ENCODE results near the gene ALX4.
A peak's percentile ranks its signal among the peaks of the same experiment; 100 is the strongest.

The ALX4 gene

DNA sequence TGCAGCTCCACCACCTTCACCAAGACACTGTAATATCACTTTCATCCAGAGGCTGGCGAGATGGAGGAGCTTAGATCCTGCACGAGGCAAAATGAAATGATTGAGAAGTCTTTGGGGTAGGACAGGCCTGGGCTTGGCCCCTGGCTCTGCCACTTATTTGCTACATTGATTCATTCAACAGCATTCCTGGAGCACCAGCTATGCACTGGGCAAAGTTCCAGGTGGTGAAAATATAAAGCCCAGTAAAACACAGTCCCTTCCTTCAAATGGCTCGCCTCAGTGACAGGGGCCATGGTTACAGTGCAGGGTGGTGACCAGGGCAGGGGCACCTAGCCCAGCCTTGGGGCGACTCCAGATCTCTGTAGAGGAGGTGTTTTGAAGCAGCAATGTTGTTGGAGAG, 19.7 kb downstream of the ALX4 start:
- DNase-seq, result no peak

DNA sequence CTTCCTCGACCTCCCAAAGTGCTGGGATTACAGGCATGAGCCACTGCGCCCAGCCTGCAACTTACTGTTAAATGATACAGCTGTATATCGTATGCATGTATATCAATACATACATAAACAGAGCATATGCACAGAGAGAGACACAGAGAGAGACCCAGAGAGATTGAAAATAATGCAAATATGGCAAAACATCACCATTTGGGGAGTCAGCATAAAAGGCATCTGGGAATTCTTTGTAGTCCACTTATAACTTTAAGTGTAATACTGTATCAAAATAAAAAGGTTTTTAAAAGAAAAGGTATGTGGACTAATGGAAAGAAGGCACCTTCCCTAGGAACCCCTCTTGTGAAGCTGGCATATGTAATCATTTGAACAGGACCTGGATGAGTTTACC, 21.8 kb downstream of the ALX4 start:
- DNase-seq, result no peak

DNA sequence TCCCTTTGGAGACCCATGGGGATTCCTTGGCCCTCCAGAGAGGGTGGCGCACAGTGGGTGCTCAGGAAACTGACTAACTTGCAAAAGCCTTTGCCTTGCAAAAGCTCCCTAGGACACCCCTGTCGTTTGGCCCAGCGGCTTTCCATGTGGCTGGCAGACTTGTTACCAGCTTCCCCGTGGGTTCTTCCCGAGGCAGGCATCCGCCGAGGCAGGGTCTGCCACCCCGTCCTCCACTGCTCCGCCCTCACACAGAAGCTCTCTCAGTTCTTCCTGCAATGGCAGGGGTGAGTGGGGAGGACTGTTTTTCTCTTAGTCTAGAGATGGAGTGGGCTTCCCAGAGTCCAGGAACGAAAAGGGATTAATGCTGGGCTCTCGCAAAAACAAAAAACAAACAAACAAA, 23.0 kb downstream of the ALX4 start:
- DNase-seq, result no peak

DNA sequence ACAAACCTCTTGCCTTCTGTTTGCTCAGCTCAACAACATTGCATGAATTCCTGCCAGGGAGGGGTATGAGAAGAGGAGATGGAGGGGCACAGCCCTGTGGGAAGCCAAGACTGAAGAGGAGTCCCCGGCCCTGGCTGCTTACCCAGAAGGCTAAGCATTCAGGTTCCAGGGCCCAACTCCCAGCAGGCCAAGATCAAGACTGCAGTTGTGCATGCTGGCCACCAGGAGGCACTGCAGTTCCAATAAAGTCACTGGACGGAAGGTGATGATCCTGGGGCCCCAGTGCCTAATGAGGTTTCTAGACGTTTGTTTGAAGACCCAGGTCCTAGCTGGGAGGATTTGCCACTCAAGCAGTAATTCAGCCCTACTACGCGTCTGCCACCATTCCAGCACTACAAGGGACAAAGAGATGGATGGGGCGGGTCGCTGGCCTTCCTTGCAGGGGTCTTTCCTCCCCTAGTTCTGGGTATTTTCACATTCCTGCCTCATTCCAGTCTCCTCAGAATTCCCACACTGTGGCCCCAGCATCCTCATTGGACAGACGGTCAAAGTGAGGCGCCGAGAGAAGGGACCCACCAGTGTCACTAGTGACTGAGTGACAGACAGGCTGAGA, 23.6 kb downstream of the ALX4 start:
- DNase-seq, result peak; percentile 65 to 68

DNA sequence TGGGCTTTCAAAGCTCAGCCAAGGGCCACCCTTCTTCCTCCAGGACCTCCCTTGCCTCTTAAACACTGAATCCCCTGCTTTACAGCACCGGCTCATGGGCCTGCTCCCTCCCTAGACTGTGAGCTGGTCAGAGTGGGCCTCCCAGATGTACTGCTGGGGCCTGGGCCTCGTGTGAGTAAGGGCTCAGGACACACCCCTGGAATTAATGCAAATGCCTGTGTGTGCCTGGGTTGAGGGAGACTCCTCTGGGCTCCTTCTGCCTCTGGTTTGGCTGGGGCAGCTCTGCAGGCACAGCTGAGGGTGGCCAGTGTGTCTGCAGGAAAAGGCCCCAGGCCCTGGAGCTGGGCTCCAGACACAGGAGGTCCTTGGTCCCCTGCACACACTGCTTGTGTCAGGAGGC, 24.2 kb downstream of the ALX4 start:
- DNase-seq, result no peak

DNA sequence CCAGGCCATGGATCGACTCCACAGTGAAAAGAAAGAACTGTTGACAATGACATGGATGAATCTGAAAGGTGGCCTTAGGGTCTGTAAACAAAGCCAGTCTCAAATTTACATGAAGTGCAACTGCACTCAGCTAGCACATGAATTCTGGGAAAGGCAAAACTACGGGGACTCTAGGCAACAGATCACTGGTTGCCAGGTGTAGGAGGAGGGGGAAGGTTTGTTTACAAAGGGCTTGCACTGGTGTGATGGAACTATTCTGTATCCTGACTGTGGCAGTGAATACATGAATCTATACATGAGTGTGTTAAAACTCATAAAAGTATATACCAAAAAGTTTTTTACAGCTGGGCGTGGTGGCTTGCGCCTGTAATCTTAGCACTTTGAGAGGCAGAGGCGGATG, 27.3 kb downstream of the ALX4 start:
- DNase-seq, result no peak

DNA sequence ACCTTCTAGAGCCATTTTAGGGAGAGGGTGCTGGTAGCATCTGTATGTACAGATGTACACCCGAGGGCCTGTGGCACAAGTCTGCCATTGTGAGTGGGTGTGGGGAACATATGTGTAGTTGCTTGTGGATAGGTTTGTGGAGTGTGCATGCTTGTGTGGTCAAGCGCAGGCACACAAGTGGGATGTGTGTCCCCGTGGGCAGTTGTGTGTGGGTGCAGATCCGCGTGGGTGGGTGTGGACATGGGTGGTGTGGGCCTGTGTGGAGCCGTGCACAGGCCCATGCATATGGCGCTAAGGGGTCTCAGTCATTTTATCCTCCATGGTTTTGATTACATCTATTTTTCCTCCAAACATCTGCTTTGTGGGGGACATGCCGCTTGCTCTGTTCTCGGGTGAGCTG, 28.8 kb downstream of the ALX4 start:
- no peak for DNase-seq

DNA sequence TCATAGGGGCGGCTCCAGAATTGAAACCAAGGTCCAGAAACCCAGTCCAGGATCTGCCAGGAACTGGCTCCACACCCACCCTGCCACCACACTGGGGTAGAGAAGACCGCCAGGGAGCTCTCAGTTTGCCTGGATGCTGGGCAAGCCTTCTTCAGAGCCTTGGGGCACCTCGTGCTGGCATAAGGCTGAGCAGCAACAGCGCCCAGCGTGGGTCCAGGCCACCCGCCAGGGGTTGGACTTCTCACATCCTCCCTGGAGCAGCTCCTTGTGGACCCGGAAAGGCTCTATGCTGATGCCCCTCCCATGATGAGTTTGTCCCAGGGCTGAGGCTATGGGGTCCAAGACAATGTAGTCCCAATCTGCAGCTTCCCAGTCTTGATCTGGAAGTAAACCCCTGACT, 29.7 kb downstream of the ALX4 start:
- DNase-seq, result no peak

DNA sequence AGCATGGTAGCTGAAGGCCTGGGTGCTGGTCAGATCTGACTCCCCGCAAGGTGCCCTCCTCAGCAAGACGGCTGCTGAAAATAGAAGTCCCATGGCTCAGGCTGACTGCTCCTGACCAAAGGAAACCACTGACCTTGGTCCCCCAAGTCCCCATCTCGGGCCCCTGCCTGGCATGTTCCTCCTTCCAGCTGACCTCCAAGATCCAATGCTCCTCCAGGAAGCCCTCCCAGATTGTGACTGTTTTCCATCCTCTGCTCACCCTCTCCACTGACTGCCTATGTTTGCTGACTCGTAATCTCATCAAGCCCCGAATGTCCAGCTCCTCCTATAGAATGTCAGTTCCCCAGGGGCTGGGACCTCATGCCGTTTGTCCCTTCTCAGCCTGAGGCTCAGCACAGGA, 30.5 kb downstream of the ALX4 start:
- no peak for DNase-seq

DNA sequence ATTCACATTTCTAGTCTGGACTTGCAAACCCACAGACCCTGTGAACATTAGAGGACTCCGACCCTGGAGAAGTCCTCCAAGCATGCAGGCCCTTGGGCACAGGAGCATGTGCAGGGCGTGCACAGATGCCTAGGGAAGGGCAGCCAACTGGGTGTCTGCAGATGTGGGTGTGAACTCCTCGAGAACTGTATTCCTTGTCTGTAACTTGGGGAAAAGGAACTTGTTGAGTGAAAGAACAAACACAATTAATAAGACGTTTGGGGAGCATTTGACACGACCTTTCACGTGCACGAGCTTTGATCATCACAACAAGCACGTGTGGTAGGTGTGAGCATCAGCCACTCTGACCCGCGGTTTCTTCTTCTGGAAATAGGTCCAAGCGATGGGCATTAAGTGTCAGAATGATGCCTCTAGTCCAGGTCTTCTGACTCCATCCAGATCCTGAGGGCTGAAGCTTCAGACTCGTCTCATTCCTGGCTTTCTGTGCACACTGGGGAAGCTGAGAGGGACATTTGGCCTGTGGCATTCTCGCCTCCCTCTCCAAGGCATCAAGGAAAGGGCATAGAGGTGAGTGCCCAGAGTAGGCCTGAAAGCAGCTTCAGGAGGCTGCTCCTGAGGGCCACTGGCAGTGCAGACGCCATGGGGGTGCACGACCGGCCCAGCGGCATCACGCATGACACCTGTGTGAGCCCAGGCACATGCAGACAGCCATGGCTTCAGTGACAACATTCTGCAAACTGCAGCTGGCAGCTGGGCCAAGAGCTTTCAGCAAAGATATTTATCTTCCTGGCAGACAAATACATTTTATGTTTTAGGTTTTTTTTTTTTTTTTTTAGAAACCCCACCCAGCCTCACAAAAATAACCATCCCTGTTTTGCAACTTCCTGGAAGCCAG, 32.5 kb downstream of the ALX4 start:
- DNase-seq, result no peak

DNA sequence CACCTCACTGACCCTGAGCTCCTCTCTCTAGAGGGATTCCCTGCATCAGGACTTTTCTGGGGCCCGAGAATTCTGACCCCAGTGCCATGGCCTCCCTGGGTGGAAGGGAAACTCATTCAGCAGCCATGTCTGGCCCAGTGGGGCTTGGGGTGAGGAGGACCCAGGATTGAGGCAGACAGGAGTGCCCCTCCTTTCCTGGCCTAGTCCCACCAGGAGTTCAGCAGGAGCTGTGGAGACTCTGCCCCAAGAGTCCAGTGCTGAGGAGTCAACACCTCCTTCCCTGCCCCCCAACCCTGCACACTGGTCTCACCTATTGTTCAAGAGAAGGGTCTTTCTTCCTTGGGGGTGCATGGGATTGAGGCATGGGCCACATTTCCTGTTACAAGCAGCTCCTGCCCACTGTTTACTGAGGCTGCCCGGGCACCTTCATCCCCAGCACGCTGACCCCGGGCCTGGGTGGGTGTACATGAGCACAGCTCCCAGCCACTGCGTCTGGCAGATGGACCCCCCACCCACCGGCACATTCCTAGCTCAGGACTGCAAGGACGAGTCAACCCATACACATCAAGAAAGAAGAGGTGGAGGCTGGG, 33.9 kb downstream of the ALX4 start:
- DNase-seq, result no peak

DNA sequence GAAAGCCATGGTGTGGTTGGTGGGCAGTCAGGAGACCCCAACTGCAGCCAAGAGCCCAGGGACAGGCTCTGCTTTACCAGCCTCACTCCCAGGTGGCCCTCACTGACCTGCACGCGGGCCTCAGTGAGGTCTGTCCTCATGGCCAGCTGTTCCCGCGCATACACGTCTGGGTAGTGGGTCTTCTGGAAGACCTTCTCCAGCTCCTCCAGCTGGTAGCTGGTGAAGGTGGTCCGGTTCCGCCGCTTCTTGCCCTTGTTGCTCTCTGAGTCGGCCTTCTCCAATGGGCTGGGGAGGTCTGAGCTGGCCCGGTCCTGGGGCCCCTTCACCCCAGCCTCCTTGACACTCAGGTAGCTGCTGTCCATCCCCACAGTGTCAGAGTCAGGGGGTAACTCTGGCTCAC, 34.7 kb downstream of the ALX4 start:
- DNase-seq, result no peak

DNA sequence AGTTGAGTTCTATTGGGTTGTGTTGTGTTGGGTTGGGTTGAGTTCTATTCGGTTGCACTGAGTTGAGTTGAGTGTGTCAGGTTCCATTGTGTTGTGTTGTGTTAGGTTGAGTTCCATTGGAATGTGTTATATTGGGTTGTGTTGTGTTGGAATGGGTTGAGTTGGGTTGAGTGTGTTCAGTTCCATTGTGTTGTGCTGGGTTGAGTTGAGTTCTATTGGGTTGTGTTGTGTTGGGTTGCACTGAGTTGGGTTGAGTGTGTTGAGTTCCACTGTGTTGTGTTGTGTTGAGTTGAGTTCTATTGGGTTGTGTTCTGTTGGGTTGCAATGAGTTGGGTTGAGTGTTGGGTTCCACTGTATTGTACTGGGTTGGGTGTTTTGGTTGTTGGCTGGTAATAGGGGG, 35.5 kb downstream of the ALX4 start:
- no peak for DNase-seq

DNA sequence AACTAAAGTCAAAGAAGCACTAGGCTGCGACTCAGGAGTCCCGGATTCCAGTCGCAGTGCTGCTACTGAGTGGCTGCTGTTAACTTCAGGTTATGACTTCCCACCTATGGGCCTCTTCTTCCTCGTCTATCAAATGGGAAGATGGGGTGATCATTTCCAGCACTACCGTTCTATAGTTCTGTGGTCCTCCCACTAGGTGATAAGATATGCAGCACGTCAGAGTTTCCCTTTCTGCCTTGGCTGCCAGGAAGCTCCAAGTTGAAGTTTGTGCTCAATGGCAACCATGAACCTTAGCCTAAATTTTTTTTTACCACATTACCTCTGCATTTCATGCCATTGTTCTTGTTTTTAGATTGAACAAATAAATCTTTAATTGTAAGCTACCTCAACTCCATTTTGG, 38.7 kb downstream of the ALX4 start:
- DNase-seq, result no peak

DNA sequence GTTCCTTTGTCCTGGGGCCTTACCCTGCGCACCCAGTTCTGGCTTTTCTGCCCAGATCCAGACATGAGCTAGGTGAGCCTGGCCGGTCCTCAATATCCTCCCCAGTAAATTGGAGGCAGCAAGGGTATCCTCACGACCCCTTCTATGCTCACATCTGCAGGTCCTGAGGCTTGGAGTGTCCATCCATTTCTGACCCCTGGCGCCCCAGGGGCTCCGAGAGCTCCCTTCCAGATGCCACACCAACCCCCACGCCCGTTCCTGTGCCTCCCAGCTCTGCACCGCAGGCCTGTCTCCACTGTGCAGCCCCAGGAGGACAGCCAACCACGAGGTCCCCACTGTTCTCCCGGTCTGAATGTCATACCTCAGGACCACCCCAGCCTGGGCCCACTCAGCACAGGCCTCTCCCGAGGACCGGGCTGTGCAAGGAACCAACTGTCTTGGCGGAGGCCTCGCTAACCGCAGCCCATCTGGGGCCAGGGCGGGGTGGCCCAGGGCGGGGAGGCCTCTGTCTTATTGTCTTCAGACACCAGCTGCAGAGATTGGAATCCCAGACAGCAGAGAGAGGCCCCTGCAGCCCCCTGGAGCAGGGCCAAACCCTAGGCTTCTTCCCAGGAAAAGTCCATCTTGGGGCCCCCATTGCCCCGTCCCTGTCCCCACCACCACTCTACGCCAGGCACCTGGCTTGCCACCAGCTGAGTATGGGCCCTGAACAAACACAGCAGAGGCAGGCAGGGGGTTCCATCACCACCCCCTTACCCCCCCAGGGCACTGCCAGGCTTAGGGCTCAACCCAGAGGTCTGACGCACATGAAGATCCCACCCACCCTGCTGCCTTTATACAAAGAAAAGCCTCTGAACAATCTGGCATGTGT, 39.3 kb downstream of the ALX4 start:
- DNase-seq, result no peak

DNA sequence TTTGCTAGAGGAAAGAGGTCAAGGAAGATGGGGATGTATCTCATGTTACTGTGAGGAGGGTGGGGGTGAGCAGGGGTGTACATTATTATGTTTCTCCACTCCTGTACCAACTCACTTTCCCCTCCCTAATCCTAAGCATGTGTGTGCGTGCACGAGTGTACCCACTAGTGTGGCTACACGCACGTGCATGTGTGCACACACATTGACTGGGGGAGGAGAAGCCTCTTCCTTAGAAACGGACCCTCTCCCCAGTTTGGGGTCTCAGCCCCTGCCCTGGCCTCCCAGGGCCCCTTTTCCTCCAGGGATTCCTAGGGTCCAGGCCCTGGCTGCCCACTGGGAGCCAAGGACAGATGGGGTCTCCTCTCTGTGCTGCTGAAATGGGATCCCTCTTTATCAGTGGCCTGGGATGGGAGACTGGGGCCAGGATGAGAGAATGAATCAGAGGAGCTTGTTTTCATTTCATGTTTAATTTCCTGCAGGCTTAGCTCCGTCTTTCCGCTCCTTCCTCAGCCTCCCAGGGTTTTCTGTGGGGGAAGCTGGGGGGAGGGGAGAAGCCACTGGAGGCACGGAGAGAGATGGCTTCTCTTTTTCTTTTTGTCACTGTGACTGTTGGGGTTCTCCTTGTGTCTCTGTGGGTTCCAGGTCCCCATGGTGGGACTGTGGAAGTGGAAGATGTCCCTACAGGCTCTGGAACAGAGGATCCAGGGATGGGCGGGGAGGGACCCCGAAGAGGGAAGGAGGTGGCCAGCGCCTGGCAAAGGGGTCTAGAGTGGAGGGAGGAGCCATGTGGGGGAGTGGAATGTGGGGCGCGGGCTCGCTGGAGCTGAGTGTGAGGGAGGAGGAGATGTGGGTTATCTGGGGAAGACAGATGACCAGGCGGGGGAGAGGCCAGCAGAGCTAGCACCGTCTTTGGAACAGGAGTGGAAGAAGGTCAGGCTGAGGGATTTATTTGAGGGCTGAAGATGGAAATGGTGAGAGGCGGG, 40.3 kb downstream of the ALX4 start:
- DNase-seq, result no peak

DNA sequence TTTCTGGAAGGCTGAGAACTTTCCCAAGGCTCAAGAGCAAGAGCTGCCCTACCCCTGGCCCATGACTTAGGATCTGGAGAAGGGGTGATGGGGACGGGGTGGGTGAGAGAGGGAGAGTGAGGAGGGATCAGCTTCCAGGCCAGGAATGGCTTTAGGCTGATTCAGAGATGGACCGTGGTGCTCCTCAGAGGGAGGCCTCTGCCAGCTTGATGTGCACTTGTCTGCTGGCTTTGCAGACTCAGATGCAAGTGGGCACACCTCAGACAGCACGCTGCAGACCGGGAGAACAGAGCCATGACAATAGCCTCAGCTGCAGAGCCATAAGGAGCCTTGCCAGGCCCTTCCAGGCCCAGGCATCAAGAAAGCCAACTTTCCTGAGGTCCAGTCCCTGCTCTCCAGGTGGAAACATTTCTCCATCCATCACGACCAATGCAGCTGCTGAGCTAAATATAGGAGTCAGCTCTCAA, 41.3 kb downstream of the ALX4 start:
- DNase-seq, result no peak

DNA sequence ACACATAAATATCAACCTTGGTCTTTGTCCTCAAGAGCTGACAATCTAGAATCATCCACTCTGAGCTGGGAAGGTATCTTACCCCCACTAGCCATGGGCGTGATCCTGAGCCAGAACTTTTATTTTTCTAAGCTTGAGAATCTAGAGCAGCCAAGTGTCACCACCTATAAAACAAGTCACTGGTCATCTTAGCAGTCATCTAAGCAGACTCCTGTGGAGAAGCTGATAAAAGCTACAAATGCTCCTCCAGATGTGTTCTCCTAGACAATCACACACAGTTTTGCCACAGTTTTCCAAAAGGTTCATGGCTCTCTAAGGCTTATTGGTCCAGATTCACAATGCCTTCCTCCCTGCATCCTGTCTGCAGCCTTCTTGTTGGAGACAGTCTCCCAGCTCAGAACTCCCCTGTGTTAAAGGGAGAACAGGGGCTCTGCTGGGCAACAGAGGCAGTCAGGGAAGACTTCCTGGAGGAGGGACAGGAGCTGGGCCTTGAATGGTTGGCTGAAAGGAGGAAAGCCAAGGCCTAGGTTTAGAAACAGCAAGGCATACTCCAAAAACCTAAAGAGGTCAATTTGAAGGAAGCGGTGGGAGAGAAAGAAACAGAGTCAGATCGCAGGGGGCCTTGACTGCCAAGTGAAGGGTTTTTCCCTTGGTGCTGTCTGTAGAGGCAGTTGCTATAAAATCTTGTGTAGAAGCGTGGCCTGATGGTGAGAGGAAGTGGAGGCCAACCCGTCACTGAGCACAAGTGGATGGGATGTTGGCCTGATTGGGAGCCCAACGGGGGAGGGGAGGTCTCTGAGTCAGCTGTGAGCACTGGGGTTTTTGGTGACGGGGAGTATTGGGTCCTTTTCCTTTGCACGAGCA, 42.0 kb downstream of the ALX4 start:
- DNase-seq, result no peak

DNA sequence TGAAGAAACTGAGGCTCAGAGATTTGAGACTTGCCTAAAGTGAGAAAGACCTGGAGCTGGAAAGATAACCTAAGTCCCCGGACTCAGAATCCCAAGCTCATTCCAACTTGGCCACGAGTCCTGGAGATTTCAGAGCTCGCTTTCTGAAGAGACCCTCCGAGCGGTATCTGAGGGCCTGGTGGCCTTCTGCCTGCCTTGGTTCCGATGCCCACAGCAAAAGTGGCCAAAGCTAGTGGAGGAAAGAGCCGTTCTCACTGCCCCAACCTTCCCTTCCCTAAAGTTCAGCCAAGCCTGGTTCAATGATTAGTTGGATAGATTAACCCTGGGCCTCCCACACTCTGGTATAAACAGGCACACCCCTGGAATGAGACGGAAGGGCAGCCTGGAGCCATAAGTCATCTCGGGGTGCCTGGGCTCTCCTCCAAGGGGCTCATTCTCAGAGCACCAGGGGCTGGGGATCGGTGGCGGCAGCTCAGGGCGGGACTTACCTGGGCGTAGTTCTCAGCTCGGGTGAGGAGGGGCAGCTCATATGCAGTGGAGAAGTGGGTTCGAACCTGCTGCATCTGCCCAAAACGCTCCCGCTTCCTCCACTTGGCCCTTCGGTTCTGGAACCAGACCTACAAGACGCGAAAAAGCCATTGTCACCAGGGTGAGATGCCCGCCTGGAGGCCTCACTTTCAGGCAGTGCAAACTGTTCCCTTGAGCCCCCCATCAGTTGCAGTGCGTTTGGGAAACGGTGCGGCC, 42.8 kb downstream of the ALX4 start:
- no peak for DNase-seq

Data from stimulated activated CD4-positive, alpha-beta T cell treated with anti-CD3 and anti-CD28 coated beads, Interleukin-2, amount 100 ng/mL, for 48 hours (primary cell).